GM19035 (cell line): Measurements from ENCODE around the gene DTX4.

Experiments
- ATAC-seq: cut with Tn5 transposase; IDR thresholded peaks from one replicate; pipeline ENCODE4 v1.9.1; 2021; ENCODE audit not compliant: unreplicated experiment

DTX4 gene

DNA sequence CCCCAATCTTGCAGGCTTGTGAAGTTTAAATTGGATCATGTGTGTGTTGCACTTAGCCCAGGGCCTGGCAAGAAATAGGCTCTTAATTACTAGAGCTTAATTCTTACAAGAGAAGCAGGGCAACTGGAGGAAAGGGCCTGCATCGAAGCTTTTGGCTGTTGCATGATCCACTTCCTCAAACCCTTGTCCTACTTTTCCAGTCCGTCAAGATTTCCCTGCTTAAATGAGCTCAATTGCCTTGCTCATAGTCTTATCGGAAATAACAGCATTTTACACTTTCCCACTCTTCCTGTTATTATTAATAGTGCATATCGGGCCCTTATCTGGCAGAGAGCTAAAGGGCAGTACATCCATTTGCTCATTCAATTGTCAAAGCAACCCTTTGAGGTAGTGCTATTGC, 18.1 kb downstream of the DTX4 start:
- no peak for ATAC-seq

DNA sequence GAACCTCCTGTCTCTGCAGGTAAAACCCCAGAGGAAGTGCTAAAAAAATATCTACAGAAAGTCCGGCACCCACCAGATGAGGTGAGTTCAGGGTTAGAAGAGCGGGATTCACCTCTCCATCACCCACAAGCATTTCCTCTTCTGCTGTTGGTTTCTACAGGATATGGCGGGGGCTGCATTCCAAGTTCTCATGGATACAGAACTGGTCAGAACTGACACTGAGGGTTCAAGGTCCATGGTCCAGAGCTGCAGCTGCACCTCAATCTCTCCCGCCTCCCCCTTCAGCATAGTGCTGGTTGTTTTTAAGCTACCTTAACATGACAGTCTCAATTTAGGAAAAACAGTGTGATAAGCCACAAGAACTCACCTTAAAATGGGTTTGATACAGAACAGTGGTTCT, 19.2 kb downstream of the DTX4 start:
- no peak for ATAC-seq

DNA sequence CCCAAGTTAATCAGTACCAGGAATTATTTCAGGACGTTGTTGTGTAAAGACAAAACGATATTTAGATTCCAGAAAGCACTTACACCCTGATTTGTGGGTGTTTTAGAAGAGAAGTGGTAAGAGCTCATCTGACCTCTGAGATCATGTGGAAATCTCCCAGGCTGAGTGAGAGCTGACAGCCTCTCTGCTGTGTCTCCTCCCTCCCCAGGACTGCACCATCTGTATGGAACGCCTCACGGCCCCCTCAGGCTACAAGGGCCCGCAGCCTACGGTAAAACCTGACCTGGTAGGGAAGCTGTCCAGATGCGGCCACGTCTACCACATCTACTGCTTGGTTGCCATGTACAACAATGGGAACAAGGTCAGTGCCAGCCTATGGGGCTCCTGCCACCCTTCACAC, 20.0 kb downstream of the DTX4 start:
- ATAC-seq: no peak

DNA sequence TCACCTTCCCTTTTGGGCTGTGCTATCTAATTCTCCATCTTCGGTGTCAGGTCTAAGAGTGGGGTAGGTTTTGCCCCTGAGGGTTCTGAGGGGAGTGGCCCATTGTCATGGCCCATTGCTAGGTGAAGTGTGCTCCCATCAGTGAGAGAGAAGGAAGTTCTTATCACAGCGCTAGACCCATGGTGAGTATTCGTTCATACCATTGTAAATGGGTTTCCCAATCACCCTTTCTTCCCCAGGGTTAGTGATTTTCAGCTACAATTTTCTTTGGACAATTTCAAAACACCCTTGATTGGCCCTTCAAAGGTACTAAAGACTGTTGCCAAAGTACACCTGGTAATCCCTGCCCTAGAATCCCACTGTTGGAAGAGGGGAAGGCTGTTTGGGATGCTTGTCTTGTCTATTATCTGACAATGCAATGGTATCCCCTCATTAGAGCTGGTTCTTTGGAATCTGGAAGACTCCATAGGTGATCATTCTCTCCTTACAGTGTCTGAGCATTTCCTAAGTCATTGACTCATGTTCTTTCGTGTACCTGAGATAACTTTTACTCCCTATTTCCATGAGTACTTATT, 20.6 kb downstream of the DTX4 start:
- no peak for ATAC-seq

DNA sequence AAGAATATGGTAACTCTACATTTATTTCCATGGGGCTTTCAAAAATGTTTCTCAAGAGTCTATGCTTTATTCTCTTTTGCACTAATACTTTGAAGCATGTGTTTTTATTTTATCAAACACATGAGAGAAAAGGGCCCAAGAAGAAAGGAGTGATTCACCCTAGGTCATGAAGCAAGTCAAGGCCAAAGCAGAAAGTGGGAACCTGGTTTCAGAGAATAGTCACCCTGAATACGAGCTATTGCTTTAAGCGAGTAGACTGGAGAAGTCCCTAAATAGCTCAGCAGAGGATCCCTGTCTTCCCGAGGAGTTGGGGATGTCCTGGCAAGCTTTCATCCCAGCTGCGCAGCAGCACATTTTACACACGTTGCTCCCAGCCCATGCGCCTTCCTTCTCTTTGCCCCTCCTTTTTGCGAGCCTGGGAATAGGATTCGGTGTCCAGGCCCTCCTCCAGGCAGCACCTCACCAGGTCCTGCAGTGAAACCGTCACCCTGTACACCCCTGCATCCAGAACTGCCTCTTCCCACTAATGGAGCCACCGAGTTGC, 21.7 kb downstream of the DTX4 start:
- ATAC-seq: no peak

DNA sequence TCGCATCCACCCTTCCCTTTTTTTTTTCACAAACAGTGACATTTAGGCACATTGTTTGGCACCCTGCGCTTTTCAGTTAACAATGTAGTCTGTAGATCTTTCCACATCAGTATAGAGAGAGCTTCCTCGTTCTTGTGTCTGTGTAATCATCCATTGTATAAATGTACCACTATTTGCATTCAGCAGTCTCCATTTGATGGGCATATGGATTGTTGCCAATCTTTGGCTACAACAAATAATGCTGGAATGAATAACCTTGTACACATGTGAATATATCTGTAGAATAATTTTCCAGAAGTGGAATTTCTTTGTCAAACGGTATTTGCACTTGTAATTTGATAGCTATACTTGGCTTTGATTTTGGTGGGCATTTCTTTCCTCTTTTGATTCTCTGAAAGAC, 23.7 kb downstream of the DTX4 start:
- ATAC-seq: no peak

DNA sequence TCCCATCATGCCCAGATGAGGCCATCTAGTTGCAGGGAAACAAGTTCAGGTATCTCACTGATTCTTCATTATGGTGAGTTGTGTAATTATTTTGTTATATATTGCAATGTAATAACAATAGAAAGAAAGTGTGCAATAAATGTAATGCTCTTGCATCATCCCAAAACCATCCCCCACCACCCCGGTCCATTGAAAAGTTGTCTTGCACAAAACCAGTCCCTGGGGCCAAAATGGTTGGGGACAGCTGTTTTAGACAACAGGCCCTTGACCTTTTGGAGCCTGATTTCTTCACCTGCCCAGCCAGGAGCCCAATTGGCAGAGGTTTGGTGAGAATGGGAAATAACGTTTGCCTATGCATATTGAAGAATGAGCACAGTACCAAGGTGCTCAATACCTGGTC, 24.8 kb downstream of the DTX4 start:
- ATAC-seq: no peak

DNA sequence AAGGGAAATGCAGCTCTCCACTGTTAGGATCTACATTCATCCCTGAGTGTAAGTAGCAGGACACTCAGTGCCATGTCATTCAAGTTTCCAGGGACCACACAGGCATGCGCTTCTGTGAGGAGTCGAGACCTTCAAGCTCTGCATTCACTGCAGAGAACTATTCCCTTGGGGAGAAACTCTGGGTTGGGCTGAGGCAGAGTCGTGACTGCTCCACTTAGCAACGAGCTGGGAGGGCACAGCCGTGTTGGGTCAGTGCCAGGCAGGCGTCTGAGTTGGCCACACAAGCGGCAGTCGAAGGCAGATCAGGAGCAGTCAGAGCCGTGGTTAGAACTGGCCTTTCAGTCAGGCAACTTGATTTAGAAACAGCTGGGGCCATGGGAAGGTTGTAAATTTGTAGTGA, 26.1 kb downstream of the DTX4 start:
- no peak for ATAC-seq

DNA sequence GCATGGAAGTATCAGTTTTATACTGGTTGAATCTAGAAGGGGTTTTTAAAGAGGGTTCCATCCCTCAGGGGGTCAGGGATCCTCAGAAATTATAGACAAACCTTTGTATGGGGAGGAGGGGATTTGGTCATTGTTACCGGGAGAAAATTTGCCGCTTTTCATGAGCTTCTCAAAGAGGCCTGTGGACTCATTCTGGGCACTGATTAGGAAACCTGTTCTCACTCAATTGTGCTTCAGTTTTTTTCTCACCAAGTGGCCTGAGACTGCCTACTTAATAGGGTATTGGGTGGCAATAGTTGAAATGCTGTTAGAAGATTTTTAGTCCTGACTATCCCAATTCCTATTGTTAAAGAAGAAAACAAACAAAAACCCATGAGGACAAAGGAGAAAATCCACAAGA, 26.8 kb downstream of the DTX4 start:
- no peak for ATAC-seq

DNA sequence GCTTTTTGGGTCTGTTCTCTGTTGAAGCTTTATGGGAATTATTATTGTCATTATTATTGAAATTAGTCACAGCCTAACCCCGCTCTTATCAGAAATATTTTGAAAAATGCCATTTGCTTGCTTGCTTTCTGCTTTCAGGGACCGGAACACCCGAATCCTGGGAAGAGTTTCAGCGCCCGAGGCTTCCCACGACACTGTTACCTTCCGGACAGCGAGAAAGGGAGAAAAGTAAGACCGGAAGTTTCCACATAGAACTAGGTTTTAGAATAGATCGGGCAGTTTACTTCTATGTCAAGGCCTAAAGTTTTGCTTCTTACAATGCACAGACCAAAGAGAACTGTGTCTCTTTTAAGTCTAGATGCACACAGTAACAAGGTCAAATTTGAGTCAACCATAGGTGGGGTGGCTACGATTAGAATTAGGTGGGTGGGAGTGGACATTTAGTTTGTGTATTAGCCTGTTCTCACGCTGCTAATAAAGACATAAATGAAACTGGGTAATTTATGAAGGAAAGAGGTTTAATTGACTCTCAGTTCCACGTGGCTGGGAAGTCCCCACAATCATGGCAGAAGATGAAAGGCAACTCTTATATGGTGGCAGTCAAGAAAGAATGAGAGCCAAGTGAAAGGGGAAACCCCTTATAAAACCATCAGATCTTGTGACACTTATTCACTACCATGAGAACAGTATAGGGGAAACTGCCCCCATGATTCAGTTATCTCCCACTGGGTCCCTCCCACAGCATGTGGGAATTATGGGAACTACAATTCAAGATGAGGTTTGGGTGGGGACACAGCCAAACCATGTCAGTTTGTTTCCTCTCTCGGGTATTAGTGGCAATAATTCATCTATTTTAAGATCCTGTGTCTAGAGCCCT, 27.9 kb downstream of the DTX4 start:
- peak; percentile 67 for ATAC-seq

DNA sequence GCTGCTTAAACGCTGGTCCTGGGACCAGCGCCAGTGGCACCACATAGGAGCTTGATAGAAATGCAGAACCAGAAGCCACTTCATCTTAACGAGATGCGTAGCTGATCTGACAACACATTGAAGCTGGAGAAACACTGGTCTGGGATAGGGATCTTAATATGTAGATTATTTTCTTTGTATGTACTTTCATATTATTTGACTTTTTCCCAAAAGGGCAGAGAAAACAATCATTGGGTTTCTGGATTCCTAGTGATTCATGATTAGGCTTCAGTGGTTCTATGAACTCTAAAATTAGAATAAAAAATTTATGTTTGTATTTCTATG, 28.5 kb downstream of the DTX4 start:
- ATAC-seq: no peak

DNA sequence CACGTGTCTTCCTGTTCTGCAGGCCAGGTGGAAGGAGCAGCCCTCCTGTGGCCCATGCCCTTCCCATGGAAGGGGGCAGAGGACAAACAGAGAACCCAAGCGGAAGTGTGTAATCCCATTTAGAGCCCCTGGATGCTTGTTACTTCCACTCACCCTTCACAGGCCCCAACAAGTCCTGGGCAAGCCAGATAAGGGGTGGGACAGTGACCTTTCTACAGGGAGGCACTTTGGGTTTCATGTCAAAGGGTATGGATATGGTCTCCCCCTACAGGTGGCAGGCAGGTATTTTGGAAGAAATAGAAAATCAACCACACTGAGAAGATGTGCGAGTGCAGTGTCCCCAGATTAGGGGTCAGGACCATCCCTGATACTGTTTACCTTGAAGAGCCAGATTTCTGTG, 29.4 kb downstream of the DTX4 start:
- ATAC-seq: no peak

DNA sequence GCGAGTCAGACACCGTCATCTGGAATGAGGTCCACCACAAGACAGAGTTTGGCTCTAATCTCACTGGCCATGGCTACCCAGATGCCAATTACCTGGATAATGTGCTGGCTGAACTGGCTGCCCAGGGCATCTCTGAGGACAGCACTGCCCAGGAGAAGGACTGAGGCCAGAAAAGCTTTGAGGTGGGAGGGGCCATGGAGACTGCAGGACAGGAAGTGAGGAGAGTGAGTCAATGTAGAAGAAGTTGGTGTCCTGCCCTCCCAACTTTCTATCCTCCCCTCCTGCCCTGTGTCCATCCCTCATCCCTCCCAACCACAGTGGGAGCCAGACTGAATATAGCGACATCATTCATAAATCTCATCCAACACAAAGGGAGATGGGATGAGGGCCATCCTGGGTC, 32.8 kb downstream of the DTX4 start:
- no peak for ATAC-seq

DNA sequence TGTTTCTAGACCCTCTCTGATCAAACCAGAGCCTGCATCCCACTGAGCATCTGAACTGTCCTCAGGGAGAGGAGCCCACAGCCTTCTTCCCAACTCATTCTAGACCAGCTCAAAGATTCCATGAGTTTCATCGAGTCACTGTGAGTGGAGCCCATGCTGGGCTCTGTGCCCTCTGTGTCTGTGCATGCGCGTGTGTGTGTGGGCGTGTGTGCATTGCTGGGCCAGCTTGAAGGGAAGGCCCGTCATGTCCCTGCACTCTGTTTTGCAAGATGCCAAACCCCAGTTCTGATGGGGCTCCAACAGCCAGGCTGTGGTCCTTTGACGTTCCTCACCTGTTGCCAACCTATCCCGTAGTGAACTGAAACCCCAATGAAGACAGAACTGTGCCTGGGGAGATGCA, 33.7 kb downstream of the DTX4 start:
- no peak for ATAC-seq

DNA sequence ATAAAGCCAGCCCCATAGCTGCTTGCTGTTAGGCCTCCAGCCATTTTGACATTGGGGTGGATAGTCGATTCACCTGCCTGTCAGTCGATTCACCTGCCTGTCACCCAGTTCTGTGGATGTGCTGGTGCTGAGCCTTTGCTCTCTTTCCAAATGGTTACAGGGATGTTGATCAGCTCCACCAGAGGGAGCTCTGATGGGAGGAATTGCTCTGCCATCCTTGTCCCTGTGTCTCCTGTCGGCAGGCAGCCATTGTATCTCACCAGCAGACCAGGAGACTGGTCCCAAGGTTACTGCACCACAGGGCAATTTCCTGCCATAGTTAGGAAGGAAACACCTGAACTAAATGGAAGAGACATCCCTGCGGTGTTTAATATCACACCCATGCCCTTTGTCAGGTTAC, 34.7 kb downstream of the DTX4 start:
- ATAC-seq: no peak

DNA sequence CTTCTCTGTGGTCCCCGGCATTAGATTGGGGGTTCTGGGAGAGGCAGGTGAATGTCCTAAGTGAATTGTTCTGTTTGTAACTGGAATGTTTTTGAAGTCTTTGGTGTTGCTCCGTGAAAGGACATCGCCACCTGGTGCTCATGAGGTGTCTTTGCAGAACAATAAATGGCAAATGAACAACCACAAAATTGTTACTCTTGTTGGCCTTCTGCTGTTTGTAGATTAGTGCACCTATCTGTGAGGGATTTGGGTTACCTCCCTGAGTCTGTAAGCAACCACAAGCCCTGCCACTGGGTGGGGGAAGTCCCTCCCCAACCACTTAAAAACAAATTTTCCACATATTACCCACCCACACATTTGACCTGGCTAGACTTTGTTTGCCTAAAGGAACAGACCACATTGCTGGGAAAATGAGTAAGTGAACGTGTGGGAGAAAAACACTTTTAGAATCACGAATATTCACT, 36.1 kb downstream of the DTX4 start:
- peak; percentile 73 for ATAC-seq

DNA sequence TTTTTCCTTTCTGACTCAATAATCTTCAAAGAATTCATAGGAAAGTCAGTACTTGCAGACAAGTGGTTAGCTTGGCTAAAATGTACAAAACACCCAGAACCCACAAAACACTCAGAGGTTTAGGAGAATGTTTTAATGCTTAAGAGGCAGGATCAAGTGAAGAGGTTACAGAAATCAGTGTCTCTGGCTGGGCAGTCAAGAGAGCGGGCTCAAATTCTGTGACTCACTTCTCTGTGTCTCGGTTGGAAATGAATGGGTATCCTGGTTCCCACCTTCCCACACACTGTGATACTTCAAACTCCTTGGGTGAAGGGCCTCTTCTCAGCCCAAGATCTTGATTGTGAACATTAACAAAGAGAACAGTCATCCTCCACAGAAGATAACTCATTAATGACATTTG, 37.0 kb downstream of the DTX4 start:
- no peak for ATAC-seq

DNA sequence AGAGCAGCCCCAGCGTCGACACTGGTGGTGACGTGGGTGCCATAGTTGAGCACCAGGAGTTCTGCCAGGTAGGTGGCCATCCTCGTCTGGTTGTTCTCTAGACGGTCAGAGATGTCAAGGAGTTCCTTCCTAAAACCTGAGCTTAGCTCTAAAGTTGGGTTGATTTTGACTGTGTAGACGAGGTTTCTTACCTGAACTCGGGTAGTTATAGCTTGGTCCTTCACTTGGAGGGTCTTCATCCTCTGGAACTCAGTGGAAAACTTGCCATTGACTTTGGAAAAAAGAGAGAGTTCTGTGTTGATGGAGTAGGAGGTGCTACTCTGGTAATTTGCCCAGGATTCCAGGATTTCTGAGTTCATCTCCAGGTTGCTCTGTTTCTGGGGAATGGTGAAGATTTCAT, 40.3 kb downstream of the DTX4 start:
- ATAC-seq: no peak

DNA sequence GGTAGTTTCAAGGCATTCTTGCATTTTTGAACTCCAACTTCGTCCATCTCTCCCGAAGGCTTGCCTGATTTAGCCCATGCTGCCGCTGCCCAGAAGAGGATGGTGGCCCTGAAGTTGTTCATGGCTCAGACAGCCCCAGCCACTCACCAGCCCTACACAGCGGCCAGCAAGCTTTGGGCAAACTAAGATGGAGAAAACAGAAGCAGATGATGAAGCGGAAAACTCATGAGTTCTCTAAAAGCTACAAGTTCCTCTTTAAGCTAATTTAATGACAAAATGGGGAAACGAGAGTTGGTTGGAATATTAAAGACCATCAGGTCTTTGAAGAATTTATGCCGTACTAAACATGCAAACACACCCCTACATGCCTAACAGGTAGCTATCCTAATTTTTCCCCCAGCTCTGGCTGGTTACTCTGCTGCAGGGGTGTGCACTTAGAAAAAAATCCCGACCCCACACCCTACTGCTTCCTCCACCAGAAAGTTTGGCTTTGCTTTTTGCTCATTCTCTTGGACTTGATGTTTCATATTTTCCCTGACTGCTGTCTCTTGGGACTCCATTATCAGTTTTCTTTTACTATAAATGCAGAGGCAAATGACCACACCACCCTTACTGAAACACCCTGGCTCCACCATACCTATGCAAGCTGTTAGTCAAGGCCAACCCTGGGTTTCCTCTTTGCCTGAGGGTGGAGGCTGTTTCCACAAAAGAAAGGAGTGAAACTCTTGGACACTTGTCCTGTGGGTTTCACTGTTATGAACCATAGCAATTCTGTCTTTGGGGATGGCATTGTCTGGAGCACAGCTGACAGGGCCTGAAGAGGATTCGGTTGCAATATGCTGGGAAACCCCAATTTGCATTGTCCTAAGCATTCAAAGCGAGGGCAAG, 41.1 kb downstream of the DTX4 start, which contains the start of gene MPEG1:
Gene MPEG1, minus strand, starts transcription at position 184 of the 888 bp plus-strand sequence. Its CDS starts 62 bp downstream, at position 122.
- no peak for ATAC-seq

DNA sequence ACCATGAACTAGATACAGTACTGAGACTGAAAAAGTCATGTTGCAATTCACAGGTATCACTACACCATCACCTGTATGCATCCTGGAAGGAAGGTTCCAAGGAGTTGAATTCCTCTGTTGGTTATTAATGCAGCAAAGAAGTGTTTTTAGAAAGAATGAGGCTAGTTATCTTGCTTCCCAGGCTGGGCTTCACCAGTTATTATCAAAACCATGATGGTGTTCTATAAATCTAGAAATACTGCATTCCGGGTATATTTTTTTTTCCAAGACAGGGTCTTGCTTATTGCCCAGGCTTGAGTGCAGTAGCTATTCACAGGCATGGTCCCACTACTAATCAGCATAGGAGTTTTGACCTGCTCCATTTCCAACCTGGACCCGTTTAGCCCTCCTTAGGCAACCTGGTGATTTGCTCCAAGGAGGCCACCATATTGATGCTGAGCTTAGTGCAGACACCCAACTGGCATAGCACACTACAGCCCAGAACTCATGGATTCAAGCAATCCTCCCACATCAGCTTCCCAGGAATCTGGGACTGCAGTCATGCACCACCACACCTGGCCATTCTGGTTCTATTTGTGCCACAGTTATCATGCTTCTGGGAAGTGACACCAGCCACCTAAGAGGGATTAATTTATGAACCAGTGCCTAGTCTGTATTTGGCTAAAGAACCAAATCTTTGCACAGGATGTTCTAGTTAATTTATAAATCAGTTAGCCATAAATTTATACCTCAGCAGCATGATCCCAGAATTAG, 42.4 kb downstream of the DTX4 start:
- ATAC-seq: no peak
